Stimulated activated naive B cell treated with anti-CD40 and anti-IgM and Interleukin-4, amounts not matched to agents 10 μg/mL and 1 μg/mL and 100 μg/mL, for 72 hours (primary cell): ENCODE results near the gene CLEC16A.

Experiments
- ATAC-seq, 2 donors: fragments of 150-1000 bp; cut with Tn5 transposase; replicated peaks; 2 replicates each; pipeline ENCODE4 v1.10.0; 2021; ENCODE audit warnings: moderate library complexity in 1 of 2
- DNase-seq: peaks from one replicate; pipeline ENCODE4 v3.0.0; 2021
- H3K27ac Mint-ChIP-seq: one replicate; pipeline ENCODE4 v1.8.0; 2022; ENCODE audit warnings: mild to moderate bottlenecking, mixed read lengths
- H3K27me3 Mint-ChIP-seq, 2 donors: one replicate each; pipeline ENCODE4 v1.8.0; 2022; ENCODE audit warnings: mixed read lengths in 2 of 2
- H3K36me3 Mint-ChIP-seq, 2 donors: one replicate each; pipeline ENCODE4 v1.8.0; 2022; ENCODE audit warnings: mixed read lengths in 2 of 2, mild to moderate bottlenecking in 1 of 2
- H3K4me1 Mint-ChIP-seq, 2 donors: one replicate each; pipeline ENCODE4 v1.8.0; 2022; ENCODE audit warnings: mixed read lengths in 2 of 2, mild to moderate bottlenecking in 1 of 2
- H3K4me3 Mint-ChIP-seq, 2 donors: one replicate each; pipeline ENCODE4 v1.8.0; 2022; ENCODE audit warnings: mild to moderate bottlenecking in 2 of 2, mixed read lengths in 2 of 2, moderate library complexity in 1 of 2
- H3K9me3 Mint-ChIP-seq, 2 donors: one replicate each; pipeline ENCODE4 v1.8.0; 2022; ENCODE audit warnings: mixed read lengths in 2 of 2, mild to moderate bottlenecking in 1 of 2

Gene CLEC16A

DNA sequence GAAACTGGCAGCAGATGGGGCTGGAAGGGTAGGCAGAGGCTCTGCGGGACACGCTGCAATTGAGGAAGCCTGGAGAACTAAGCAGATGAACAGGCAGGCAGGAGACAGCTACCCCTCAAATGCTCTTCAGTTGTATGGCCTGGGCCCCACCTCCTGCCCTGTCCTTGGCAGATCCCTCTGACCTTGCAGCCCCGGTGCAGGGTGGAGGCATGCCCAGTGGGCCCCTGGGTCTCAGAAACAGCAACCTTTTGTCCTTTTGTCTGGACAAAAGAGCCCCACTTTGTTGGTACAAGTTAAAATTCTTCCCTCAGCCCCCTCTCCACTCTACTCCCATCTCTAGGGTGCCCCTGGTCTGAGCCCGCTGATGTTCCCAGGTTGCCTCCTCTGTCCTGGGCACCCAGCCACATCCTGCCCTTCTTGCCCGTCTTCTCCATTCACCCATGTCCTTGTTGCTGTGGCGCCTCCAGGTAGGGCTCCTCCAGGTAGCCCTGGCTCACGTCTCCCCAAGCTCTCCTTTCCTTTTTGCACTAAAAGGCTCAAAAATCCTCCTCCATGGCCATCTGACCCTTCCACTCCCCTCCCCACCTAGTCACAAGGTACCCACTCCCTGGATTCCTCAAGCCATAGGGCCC is 136.8 kb downstream of the CLEC16A start:
- Mint-ChIP-seq H3K27me3 (no peaks in the 10 kb centered on the region), H3K9me3 (no peaks in the 10 kb centered on the region), H3K36me3 (peaks cover 78 to 90% of the 10 kb centered on the region in 2 donors), H3K4me3 (peak overlapping the region in 1 of 2 donors; percentile 7), H3K27ac (peak overlapping the region; percentile 98), H3K4me1 (peaks cover 79 to 100% of the 10 kb centered on the region in 2 donors)
- ATAC-seq (no peak), DNase-seq (no peak)

GRCh38 chr16:11082108-11082859 is 137.9 kb downstream of the CLEC16A start:
- peaks cover 78 to 100% of the 10 kb centered on the region in 2 donors for H3K4me1 Mint-ChIP-seq
- H3K36me3 Mint-ChIP-seq = peaks cover 79 to 91% of the 10 kb centered on the region in 2 donors
- peak overlapping the region; percentile 98 for H3K27ac Mint-ChIP-seq
- no peak for ATAC-seq
- no peaks in the 10 kb centered on the region for H3K27me3 Mint-ChIP-seq
- no peaks in the 10 kb centered on the region for H3K9me3 Mint-ChIP-seq
- no peak for DNase-seq
- no peak overlapping the region for H3K4me3 Mint-ChIP-seq

GRCh38 chr16:11082860-11083388 is 138.6 kb downstream of the CLEC16A start:
- Mint-ChIP-seq H3K4me3 (no peak overlapping the region), H3K4me1 (peaks cover 75 to 100% of the 10 kb centered on the region in 2 donors), H3K36me3 (peaks cover 74 to 86% of the 10 kb centered on the region in 2 donors)

GRCh38 chr16:11084484-11084875 is 140.1 kb downstream of the CLEC16A start:
- Mint-ChIP-seq H3K4me3 (peak overlapping the region in 1 of 2 donors; percentile 4), H3K27ac (peak overlapping the region; percentile 94), H3K36me3 (peaks cover 68 to 78% of the 10 kb centered on the region in 2 donors), H3K9me3 (no peaks in the 10 kb centered on the region), H3K4me1 (peaks cover 63 to 99% of the 10 kb centered on the region in 2 donors), H3K27me3 (no peaks in the 10 kb centered on the region)
- ATAC-seq (peak; percentile 26 to 29), DNase-seq (no peak)

More at GRCh38 chr16:11082860-11083388, 138.6 kb downstream of the CLEC16A start:
- Mint-ChIP-seq H3K27me3 (no peaks in the 10 kb centered on the region), H3K9me3 (no peaks in the 10 kb centered on the region), H3K27ac (peak overlapping the region; percentile 94)
- no peak for DNase-seq
- no peak for ATAC-seq

DNA sequence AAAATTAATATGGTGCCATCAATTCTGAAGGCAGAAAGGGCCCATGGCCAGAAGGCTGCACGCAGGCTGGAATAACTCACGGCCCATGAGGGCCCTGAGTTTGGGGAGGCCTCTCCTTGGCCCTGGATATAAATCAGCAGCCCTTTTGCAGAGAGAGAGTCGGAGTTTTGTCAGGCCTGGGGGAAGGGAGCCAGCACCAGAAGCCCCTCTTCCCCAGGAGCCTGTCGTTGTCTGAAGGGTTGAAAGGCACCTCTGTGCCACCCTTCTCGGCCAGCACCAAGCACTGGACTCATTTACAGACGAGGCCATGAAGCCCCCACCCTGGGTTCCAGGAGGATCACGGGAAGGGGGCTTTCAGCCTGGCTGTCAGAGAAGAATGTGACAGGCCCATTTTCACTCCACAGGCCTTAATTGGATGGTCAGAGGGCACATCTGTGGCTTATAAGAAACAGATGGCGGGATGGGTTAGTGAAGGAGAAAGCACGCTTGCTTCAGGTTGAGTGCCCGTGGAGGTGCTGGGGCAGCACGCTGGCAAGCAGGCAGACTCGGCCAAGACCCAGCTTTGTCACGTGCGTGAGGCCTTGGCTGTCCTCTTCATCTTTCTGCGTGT is 140.6 kb downstream of the CLEC16A start:
- H3K27me3 Mint-ChIP-seq = no peaks in the 10 kb centered on the region
- peak overlapping the region; percentile 94 for H3K27ac Mint-ChIP-seq
- H3K4me1 Mint-ChIP-seq = peaks cover 61 to 99% of the 10 kb centered on the region in 2 donors
- H3K9me3 Mint-ChIP-seq = no peaks in the 10 kb centered on the region
- DNase-seq (no peak), ATAC-seq (no peak)
- peaks cover 68 to 78% of the 10 kb centered on the region in 2 donors for H3K36me3 Mint-ChIP-seq
- peak overlapping the region in 1 of 2 donors; percentile 4 for H3K4me3 Mint-ChIP-seq

DNA sequence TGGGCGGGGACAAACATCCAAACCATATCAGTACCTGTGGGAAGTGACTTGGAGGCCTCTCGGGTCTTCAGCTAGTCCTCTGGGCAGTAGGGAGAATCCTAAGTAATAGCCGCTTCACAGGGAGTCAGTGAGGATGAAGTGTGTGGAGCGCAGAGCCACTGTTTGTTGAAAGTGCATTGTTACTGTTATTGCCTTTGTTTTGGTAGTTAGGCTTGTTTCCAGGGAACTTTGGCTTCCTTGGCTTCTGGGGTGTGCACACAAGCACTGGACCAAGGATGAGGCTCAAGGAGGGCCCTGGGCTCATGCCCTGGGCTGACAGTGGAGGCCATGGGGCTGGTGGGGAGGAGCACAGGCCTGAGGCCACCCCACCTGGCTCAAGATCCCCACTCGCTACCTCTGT is 141.6 kb downstream of the CLEC16A start:
- H3K4me1 Mint-ChIP-seq = peaks cover 54 to 93% of the 10 kb centered on the region in 2 donors
- ATAC-seq (no peak), DNase-seq (no peak)
- H3K9me3 Mint-ChIP-seq = no peaks in the 10 kb centered on the region
- H3K27me3 Mint-ChIP-seq = no peaks in the 10 kb centered on the region
- peak overlapping the region; percentile 94 for H3K27ac Mint-ChIP-seq
- no peak overlapping the region for H3K4me3 Mint-ChIP-seq
- H3K36me3 Mint-ChIP-seq = peaks cover 60 to 74% of the 10 kb centered on the region in 2 donors

- no peaks in the 10 kb centered on the region for H3K27me3 Mint-ChIP-seq
- no peaks in the 10 kb centered on the region for H3K9me3 Mint-ChIP-seq
- H3K4me3 Mint-ChIP-seq = peak overlapping the region; percentile 8 to 29
- H3K27ac Mint-ChIP-seq = peak overlapping the region; percentile 90
- peak; percentile 31 to 35 for ATAC-seq
- DNase-seq = no peak
- peaks cover 53 to 90% of the 10 kb centered on the region in 2 donors for H3K4me1 Mint-ChIP-seq
- H3K36me3 Mint-ChIP-seq = peaks cover 54 to 71% of the 10 kb centered on the region in 2 donors
These were observed 143.3 kb downstream of the CLEC16A start for GRCh38 chr16:11087691-11088073.

GRCh38 chr16:11088074-11088730 is 143.8 kb downstream of the CLEC16A start:
- ATAC-seq (peak; percentile 1 to 8), DNase-seq (no peak)
- H3K4me1 Mint-ChIP-seq = peaks cover 54 to 90% of the 10 kb centered on the region in 2 donors

DNA sequence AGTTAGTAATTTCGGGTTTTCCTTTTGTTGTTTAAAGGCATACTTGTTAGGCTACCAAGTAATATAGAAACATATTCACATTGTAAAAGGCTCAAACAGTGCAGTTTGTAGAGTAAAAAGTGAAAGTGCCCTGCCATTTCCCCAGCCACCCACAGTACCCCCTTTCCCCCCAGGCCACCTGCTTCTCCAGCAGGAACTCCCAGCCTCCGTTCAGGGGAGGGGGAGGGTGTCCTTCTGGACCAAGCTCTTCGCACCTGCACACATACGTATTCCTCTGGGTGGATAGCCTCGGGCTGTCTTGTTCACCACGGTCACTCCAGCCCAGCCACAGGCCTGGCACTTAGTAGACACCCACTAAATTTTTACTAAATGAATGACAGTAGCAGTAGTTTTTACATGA is 144.5 kb downstream of the CLEC16A start:
- ATAC-seq (no peak), DNase-seq (no peak)
- peak overlapping the region; percentile 90 for H3K27ac Mint-ChIP-seq
- peak overlapping the region in 1 of 2 donors; percentile 14 for H3K4me3 Mint-ChIP-seq
- no peaks in the 10 kb centered on the region for H3K9me3 Mint-ChIP-seq
- no peaks in the 10 kb centered on the region for H3K27me3 Mint-ChIP-seq
- H3K36me3 Mint-ChIP-seq = peaks cover 48 to 69% of the 10 kb centered on the region in 2 donors
- peaks cover 55 to 90% of the 10 kb centered on the region in 2 donors for H3K4me1 Mint-ChIP-seq

More at GRCh38 chr16:11088074-11088730, 143.8 kb downstream of the CLEC16A start:
- Mint-ChIP-seq H3K36me3 (peaks cover 54 to 71% of the 10 kb centered on the region in 2 donors), H3K9me3 (no peaks in the 10 kb centered on the region), H3K27ac (peak overlapping the region; percentile 90), H3K4me3 (peak overlapping the region; percentile 8 to 29), H3K27me3 (no peaks in the 10 kb centered on the region)

DNA sequence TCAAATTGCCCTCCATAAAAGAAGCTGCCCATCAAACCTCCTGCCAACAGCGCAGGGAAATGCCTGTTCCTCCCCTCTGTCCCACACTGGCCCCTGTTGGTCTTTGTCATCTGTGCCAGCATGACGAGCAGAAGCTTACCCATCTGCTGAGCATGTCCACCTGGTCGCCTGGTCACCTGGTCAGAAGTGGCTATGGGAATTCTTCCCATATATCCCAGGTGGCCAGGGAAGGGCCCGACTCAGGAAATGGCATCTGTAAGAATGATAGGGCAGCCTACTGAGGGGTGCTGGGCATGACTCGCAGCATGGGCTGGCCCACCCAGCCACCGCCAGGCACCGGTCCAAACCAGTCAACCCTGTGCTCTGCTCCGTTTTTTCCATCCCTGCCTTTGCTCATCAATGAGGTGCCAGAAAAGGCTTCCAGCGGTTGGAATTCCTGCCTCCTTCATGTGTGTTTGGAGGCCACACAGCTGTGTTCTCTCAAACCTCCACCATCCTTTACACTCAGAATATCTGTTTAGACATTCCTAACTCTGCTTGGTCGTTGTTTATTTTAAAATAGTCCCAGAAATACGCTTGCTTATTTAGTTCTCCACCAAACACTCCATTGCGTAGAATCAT is 145.2 kb downstream of the CLEC16A start:
- no peak overlapping the region for H3K4me3 Mint-ChIP-seq
- no peaks in the 10 kb centered on the region for H3K27me3 Mint-ChIP-seq
- H3K9me3 Mint-ChIP-seq = no peaks in the 10 kb centered on the region
- DNase-seq (no peak), ATAC-seq (no peak)
- peaks cover 42 to 61% of the 10 kb centered on the region in 2 donors for H3K36me3 Mint-ChIP-seq
- H3K4me1 Mint-ChIP-seq = peaks cover 53 to 90% of the 10 kb centered on the region in 2 donors
- peak overlapping the region; percentile 86 for H3K27ac Mint-ChIP-seq

DNA sequence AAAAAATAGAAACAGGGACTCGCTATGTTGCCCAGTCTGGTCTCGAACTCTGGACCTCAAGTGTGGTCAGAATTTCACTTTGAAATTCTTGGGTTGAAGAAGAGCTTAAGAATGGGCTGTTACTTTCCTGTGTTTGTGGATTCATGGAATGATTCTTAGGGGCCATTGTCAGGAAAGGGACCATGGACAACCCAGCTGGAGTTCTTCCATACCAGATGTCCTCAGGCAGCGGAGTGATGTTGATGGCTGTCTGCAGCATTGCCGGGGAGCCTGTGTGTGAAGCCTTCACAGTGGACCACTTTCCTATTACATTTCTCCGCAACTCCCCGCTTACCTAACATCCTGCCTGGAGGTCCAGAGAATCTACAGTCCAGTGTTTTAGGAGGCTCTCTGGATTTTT is 145.9 kb downstream of the CLEC16A start:
- peaks cover 50 to 90% of the 10 kb centered on the region in 2 donors for H3K4me1 Mint-ChIP-seq
- H3K4me3 Mint-ChIP-seq = no peak overlapping the region
- H3K27ac Mint-ChIP-seq = peak overlapping the region; percentile 51
- no peaks in the 10 kb centered on the region for H3K27me3 Mint-ChIP-seq
- H3K36me3 Mint-ChIP-seq = peaks cover 37 to 59% of the 10 kb centered on the region in 2 donors
- no peak for ATAC-seq
- DNase-seq = no peak
- no peaks in the 10 kb centered on the region for H3K9me3 Mint-ChIP-seq

DNA sequence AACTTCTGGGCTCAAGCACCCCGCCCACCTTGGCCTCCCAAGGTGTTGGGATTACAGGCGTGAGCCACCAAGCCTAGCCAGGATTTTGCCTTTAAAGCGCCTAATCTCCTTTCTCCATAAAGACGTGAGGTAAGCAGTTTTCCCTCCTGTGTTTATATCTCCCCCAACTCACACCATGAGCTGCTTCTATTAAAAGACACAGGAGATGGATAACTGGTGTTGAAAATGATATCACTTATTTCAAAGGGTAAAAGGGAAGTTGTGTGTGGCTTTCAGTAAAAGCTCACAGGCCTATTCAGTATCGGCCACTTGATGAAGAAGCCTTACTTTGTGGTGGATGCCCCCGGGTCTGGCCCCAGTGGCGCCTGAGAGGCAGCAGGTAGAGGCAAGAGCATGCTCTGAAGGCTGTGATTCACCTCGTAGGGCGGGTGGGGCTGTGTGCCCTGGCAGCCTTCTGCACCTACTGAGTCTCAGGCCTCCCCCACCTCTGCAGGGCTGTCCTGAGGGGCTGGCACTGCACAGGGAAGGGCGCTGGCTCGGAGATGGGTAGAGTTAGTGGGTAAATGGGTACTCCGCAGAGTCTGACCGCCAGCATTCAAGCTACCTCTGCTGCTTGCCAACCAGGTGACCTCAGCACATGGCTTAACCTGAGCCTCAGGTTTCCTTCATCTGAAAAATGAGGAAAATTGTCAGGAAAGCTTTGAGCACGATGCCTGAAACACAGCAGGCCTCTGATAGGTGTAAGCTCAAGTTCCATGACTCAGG is 146.8 kb downstream of the CLEC16A start:
- no peak for DNase-seq
- no peak overlapping the region for H3K4me3 Mint-ChIP-seq
- H3K27ac Mint-ChIP-seq = peak overlapping the region; percentile 96
- no peaks in the 10 kb centered on the region for H3K9me3 Mint-ChIP-seq
- H3K36me3 Mint-ChIP-seq = peaks cover 30 to 53% of the 10 kb centered on the region in 2 donors
- ATAC-seq = no peak
- H3K27me3 Mint-ChIP-seq = no peaks in the 10 kb centered on the region
- peaks cover 44 to 84% of the 10 kb centered on the region in 2 donors for H3K4me1 Mint-ChIP-seq
